ENCODE results near the gene C4BPB. TPM values are rescaled to one million over a fixed set of nuclear protein-coding genes. Genes with fewer than 3 reads are reported as not detected.

The C4BPB gene
- total and polyA plus RNA-seq, 2 of the 13 experiments (the other 11 are each of a cell fraction or from before 2014, with no cell fraction given) = 155 to 266 TPM

- no peak for TF ChIP-seq ZNF75D (CRISPR knock-in tag; IDR thresholded peaks at IDR 0.05; ENCODE audit: borderline replicate concordance)
- TF ChIP-seq ZNF446 (CRISPR knock-in tag; IDR thresholded peaks at IDR 0.05) = no peak
- no peak for TF ChIP-seq FOXA1 (IDR thresholded peaks at IDR 0.05)
- peak; percentile 60; the same call in 1 of the 2 replicates for TF ChIP-seq FOXA1 (CRISPR knock-in tag; IDR thresholded peaks at IDR 0.05)
- no peak for TF ChIP-seq POGK (CRISPR knock-in tag; conservative IDR thresholded peaks at IDR 0.05)
- no peak for TF ChIP-seq ZNF772 (CRISPR knock-in tag; IDR thresholded peaks at IDR 0.05)
- no peak for TF ChIP-seq ZNF33A (CRISPR knock-in tag; IDR thresholded peaks at IDR 0.05; ENCODE audit: borderline replicate concordance)
- TF ChIP-seq, protein P1, sequence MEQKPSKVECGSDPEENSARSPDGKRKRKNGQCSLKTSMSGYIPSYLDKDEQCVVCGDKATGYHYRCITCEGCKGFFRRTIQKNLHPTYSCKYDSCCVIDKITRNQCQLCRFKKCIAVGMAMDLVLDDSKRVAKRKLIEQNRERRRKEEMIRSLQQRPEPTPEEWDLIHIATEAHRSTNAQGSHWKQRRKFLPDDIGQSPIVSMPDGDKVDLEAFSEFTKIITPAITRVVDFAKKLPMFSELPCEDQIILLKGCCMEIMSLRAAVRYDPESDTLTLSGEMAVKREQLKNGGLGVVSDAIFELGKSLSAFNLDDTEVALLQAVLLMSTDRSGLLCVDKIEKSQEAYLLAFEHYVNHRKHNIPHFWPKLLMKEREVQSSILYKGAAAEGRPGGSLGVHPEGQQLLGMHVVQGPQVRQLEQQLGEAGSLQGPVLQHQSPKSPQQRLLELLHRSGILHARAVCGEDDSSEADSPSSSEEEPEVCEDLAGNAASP (CRISPR knock-in tag; IDR thresholded peaks at IDR 0.05; ENCODE audit: borderline replicate concordance) = 0 out of 2 replicates have a peak, but pooled peaks have one; percentile 33
- TF ChIP-seq HOXD1 (CRISPR knock-in tag; IDR thresholded peaks at IDR 0.05) = no peak
- no peak for TF ChIP-seq ATF5 (CRISPR knock-in tag; IDR thresholded peaks at IDR 0.05; ENCODE audit: low read depth)
- TF ChIP-seq TGIF2 (CRISPR knock-in tag; IDR thresholded peaks at IDR 0.05) = no peak
- no peak for TF ChIP-seq GLMP (CRISPR knock-in tag; IDR thresholded peaks at IDR 0.05; ENCODE audit: borderline replicate concordance)
- TF ChIP-seq ELF4 (CRISPR knock-in tag; IDR thresholded peaks at IDR 0.05; ENCODE audit: borderline replicate concordance) = no peak
- TF ChIP-seq RBFOX2 (IDR thresholded peaks at IDR 0.05; ENCODE audit: low read depth, low read length) = no peak
- no peak for TF ChIP-seq HHEX (CRISPR knock-in tag; IDR thresholded peaks at IDR 0.05)
- TF ChIP-seq ZFP1 (CRISPR knock-in tag; IDR thresholded peaks at IDR 0.05) = no peak
- TF ChIP-seq ZC3H4 (CRISPR knock-in tag; IDR thresholded peaks at IDR 0.05; ENCODE audit: borderline replicate concordance) = no peak
- TF ChIP-seq, protein P2, sequence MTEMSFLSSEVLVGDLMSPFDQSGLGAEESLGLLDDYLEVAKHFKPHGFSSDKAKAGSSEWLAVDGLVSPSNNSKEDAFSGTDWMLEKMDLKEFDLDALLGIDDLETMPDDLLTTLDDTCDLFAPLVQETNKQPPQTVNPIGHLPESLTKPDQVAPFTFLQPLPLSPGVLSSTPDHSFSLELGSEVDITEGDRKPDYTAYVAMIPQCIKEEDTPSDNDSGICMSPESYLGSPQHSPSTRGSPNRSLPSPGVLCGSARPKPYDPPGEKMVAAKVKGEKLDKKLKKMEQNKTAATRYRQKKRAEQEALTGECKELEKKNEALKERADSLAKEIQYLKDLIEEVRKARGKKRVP (CRISPR knock-in tag; IDR thresholded peaks at IDR 0.05) = no peak
- peak; percentile 54 for TF ChIP-seq GATAD2A (CRISPR knock-in tag; IDR thresholded peaks at IDR 0.05)
- TF ChIP-seq, protein P3, sequence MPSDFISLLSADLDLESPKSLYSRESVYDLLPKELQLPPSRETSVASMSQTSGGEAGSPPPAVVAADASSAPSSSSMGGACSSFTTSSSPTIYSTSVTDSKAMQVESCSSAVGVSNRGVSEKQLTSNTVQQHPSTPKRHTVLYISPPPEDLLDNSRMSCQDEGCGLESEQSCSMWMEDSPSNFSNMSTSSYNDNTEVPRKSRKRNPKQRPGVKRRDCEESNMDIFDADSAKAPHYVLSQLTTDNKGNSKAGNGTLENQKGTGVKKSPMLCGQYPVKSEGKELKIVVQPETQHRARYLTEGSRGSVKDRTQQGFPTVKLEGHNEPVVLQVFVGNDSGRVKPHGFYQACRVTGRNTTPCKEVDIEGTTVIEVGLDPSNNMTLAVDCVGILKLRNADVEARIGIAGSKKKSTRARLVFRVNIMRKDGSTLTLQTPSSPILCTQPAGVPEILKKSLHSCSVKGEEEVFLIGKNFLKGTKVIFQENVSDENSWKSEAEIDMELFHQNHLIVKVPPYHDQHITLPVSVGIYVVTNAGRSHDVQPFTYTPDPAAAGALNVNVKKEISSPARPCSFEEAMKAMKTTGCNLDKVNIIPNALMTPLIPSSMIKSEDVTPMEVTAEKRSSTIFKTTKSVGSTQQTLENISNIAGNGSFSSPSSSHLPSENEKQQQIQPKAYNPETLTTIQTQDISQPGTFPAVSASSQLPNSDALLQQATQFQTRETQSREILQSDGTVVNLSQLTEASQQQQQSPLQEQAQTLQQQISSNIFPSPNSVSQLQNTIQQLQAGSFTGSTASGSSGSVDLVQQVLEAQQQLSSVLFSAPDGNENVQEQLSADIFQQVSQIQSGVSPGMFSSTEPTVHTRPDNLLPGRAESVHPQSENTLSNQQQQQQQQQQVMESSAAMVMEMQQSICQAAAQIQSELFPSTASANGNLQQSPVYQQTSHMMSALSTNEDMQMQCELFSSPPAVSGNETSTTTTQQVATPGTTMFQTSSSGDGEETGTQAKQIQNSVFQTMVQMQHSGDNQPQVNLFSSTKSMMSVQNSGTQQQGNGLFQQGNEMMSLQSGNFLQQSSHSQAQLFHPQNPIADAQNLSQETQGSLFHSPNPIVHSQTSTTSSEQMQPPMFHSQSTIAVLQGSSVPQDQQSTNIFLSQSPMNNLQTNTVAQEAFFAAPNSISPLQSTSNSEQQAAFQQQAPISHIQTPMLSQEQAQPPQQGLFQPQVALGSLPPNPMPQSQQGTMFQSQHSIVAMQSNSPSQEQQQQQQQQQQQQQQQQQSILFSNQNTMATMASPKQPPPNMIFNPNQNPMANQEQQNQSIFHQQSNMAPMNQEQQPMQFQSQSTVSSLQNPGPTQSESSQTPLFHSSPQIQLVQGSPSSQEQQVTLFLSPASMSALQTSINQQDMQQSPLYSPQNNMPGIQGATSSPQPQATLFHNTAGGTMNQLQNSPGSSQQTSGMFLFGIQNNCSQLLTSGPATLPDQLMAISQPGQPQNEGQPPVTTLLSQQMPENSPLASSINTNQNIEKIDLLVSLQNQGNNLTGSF (CRISPR knock-in tag; IDR thresholded peaks at IDR 0.05) = no peak
These were observed 3.9 kb upstream of the C4BPB start (continued) for GRCh38 chr1:207084701-207085180.
